Panc1 (cell line): ENCODE results near the gene DQX1.

Experiments used
- CTCF ChIP-seq: fragments of 450-650 bp; IDR thresholded peaks from 2 replicates; pipeline ENCODE4 v1.5.1; 2017; ENCODE audit warnings: mild to moderate bottlenecking
- POLR2AphosphoS5 ChIP-seq: IDR thresholded peaks from 2 replicates; pipeline ENCODE4 v1.6.1; 2012; ENCODE audit warnings: mild to moderate bottlenecking, low read depth, low read length, moderate library complexity
- SIN3A ChIP-seq: IDR thresholded peaks from 2 replicates; pipeline ENCODE4 v1.6.1; 2012; ENCODE audit warnings: low read depth, mild to moderate bottlenecking, low read length, moderate library complexity, borderline replicate concordance; ENCODE audit not compliant: insufficient read depth
- TCF7L2 ChIP-seq: IDR thresholded peaks from 2 replicates; pipeline ENCODE4 v1.6.1; 2011; ENCODE audit warnings: mild to moderate bottlenecking, low read depth, low read length, inconsistent platforms
- TF ChIP-seq, protein P1 (sequence below), 2 experiments: IDR thresholded peaks; 2 replicates each; pipeline ENCODE4 v1.6.1; 2011 to 2012; ENCODE audit warnings: low read depth in 2 of 2, control low read depth in 1 of 2, low read length in 1 of 2, mild to moderate bottlenecking in 1 of 2, moderate library complexity in 1 of 2; ENCODE audit not compliant: insufficient read depth in 1 of 2

- no peak for TF ChIP-seq POLR2AphosphoS5
- no peak for TF ChIP-seq CTCF
- TF ChIP-seq SIN3A = no peak
- TF ChIP-seq, protein P1, sequence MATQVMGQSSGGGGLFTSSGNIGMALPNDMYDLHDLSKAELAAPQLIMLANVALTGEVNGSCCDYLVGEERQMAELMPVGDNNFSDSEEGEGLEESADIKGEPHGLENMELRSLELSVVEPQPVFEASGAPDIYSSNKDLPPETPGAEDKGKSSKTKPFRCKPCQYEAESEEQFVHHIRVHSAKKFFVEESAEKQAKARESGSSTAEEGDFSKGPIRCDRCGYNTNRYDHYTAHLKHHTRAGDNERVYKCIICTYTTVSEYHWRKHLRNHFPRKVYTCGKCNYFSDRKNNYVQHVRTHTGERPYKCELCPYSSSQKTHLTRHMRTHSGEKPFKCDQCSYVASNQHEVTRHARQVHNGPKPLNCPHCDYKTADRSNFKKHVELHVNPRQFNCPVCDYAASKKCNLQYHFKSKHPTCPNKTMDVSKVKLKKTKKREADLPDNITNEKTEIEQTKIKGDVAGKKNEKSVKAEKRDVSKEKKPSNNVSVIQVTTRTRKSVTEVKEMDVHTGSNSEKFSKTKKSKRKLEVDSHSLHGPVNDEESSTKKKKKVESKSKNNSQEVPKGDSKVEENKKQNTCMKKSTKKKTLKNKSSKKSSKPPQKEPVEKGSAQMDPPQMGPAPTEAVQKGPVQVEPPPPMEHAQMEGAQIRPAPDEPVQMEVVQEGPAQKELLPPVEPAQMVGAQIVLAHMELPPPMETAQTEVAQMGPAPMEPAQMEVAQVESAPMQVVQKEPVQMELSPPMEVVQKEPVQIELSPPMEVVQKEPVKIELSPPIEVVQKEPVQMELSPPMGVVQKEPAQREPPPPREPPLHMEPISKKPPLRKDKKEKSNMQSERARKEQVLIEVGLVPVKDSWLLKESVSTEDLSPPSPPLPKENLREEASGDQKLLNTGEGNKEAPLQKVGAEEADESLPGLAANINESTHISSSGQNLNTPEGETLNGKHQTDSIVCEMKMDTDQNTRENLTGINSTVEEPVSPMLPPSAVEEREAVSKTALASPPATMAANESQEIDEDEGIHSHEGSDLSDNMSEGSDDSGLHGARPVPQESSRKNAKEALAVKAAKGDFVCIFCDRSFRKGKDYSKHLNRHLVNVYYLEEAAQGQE (IDR thresholded peaks at IDR 0.05; ENCODE audit: insufficient read depth in 1 of 2, low read depth in 2 of 2, low read length in 1 of 2) = no peak
- no peak for TF ChIP-seq TCF7L2
These were observed 33.9 kb upstream of the DQX1 start for GRCh38 chr2:74559912-74560311.
